H1 (cell line): ENCODE data around the gene RASGRP1. TPM values are rescaled to one million over a fixed set of nuclear protein-coding genes. Genes with fewer than 3 reads are reported as not detected.

Experiments
- BRCA1 ChIP-seq: IDR thresholded peaks from 2 replicates; pipeline ENCODE4 v1.6.1; 2012; ENCODE audit warnings: low read depth, low read length, improper control_type of control experiment
- CHD7 ChIP-seq: fragments of 300-600 bp; sonication (generic); IDR thresholded peaks from 2 replicates; pipeline ENCODE4 v1.7.1; 2012; ENCODE audit warnings: low read length, moderate library complexity, mild to moderate bottlenecking, inconsistent platforms; ENCODE audit not compliant: insufficient replicate concordance
- POLR2AphosphoS5 ChIP-seq: IDR thresholded peaks from 2 replicates; pipeline ENCODE4 v1.6.1; 2011; ENCODE audit warnings: low read depth, low read length
- POU5F1 ChIP-seq: IDR thresholded peaks from 2 replicates; pipeline ENCODE4 v1.6.1; 2011; ENCODE audit warnings: low read depth, mild to moderate bottlenecking, low read length, moderate library complexity
- SP1 ChIP-seq: IDR thresholded peaks from 2 replicates; pipeline ENCODE4 v1.6.1; 2011; ENCODE audit warnings: low read depth, low read length
- USF2 ChIP-seq: IDR thresholded peaks from 2 replicates; pipeline ENCODE4 v1.6.1; 2011; ENCODE audit warnings: low read length, improper control_type of control experiment
- polyA plus RNA-seq, 7 experiments: library from polyadenylated mRNA; depleted of rRNA in 3 of 7; stranded (reverse) in 5 of 7; unstranded in 2 of 7; fragments of >200 nt in 5 of 7; fragments of 200-250 nt in 2 of 7; gene quantifications; 1 replicate in 5 of 7; 2 replicates in 1 of 7; 4 replicates in 1 of 7; pipeline versions ENCODE4 v1.2.1 to v1.2.3, GENCODE V29; 2011 to 2013; ENCODE audit warnings: missing spikeins in 2 of 7, mixed read lengths in 2 of 7
- total RNA-seq: library from RNA; stranded (reverse); fragmentation: NEBNext Ultra II Directional; extraction: Animal tissue kit (Norgen Biotek cat#: 25700); gene quantifications from 2 replicates; pipeline ENCODE4 v1.2.1, GENCODE V29; 2021

The RASGRP1 gene
- total and polyA plus RNA-seq, 2 of the 8 experiments (the other 6 are each of a cell fraction or from before 2014, with no cell fraction given) = 1.1 to 2.1 TPM

GRCh38 chr15:38453971-38454695 lies 110.5 kb downstream of the RASGRP1 start, which contains the start of gene FAM98B (continued):
- 0 out of 2 replicates have a peak, but pooled peaks have one; percentile 29 for TF ChIP-seq SP1
- no peak for TF ChIP-seq USF2
- TF ChIP-seq CHD7 = peak; percentile 24
- TF ChIP-seq BRCA1 = no peak; the same call in 1 of the 2 replicates
- no peak for TF ChIP-seq POU5F1
- TF ChIP-seq POLR2AphosphoS5 = peak; percentile 91
